Choroid plexus epithelial cell (primary cell): Measurements from ENCODE around the gene NME9.

Experiments
- DNase-seq: peaks from one replicate; pipeline ENCODE4 v3.0.0-alpha.2; 2010; ENCODE audit warnings: low read depth
- H3K4me3 ChIP-seq: 2 replicates; pipeline ENCODE4 v1.5.1; 2011; ENCODE audit warnings: low read depth, mild to moderate bottlenecking, control low read depth, low read length, moderate library complexity
- TF ChIP-seq, protein P1 (sequence below): conservative IDR thresholded peaks from 2 replicates; pipeline ENCODE4 v1.5.1; 2011; ENCODE audit warnings: low read depth, mild to moderate bottlenecking, control low read depth, inconsistent platforms, low read length, moderate library complexity

The NME9 gene

DNA sequence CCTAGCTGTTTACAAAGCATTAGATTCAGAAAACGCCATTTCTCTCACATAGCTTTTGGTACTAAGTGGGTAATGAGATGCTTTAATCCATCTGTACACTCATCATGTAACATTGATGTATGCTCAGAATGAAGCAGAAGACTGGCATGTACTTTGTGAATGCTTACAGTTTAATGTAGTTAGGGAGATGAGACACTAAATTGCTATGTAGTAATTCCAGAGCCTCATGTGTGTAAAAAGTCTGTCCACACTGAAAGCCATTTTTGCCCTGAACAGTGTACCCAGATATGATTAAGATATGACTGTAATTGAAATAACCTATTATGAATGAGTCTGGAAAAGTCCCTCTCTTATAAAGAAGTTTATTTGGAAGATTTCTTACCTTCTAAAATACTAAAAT lies 76.0 kb downstream of the NME9 start:
- no peak overlapping the region for H3K4me3 ChIP-seq
- DNase-seq, result no peak
- TF ChIP-seq, protein P1, sequence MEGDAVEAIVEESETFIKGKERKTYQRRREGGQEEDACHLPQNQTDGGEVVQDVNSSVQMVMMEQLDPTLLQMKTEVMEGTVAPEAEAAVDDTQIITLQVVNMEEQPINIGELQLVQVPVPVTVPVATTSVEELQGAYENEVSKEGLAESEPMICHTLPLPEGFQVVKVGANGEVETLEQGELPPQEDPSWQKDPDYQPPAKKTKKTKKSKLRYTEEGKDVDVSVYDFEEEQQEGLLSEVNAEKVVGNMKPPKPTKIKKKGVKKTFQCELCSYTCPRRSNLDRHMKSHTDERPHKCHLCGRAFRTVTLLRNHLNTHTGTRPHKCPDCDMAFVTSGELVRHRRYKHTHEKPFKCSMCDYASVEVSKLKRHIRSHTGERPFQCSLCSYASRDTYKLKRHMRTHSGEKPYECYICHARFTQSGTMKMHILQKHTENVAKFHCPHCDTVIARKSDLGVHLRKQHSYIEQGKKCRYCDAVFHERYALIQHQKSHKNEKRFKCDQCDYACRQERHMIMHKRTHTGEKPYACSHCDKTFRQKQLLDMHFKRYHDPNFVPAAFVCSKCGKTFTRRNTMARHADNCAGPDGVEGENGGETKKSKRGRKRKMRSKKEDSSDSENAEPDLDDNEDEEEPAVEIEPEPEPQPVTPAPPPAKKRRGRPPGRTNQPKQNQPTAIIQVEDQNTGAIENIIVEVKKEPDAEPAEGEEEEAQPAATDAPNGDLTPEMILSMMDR, result no peak
